Neural progenitor cell (in vitro differentiated cells): ENCODE measurements around the gene ANKRD53. TPM values are rescaled to one million over a fixed set of nuclear protein-coding genes. Genes with fewer than 3 reads are reported as not detected.

ENCODE experiments used
- DNase-seq: peaks from one replicate; pipeline ENCODE4 v3.0.0-alpha.2; 2016; ENCODE audit warnings: low spot score
- H2AFZ ChIP-seq: fragments of 200-600 bp; sonication (generic); replicated peaks from 2 replicates; pipeline ENCODE4 v1.6.1; 2016; ENCODE audit warnings: antibody characterized with exemption
- H3F3A ChIP-seq: fragments of 200-600 bp; sonication (generic); 2 replicates; pipeline ENCODE4 v1.6.1; 2016; ENCODE audit warnings: antibody characterized with exemption, low read depth
- H3K27ac ChIP-seq: fragments of 200-600 bp; sonication (generic); 2 replicates; pipeline ENCODE4 v1.5.1; 2016; ENCODE audit warnings: mild to moderate bottlenecking
- H3K27me3 ChIP-seq: fragments of 200-600 bp; sonication (generic); 2 replicates; pipeline ENCODE4 v1.6.1; 2016; ENCODE audit warnings: mild to moderate bottlenecking, moderate library complexity
- H3K36me3 ChIP-seq: fragments of 200-600 bp; sonication (generic); 2 replicates; pipeline ENCODE4 v1.5.1; 2016
- H3K4me1 ChIP-seq: fragments of 200-600 bp; sonication (generic); 2 replicates; pipeline ENCODE4 v1.6.1; 2016; ENCODE audit warnings: mixed run types
- H3K4me2 ChIP-seq: fragments of 200-600 bp; sonication (generic); 2 replicates; pipeline ENCODE4 v1.6.1; 2016
- H3K4me3 ChIP-seq: fragments of 200-600 bp; sonication (generic); 2 replicates; pipeline ENCODE4 v1.5.1; 2016
- H3K79me2 ChIP-seq: fragments of 200-600 bp; sonication (generic); 2 replicates; pipeline ENCODE4 v1.6.1; 2016; ENCODE audit warnings: low read depth
- H3K9ac ChIP-seq: fragments of 200-600 bp; sonication (generic); 2 replicates; pipeline ENCODE4 v1.6.1; 2016
- H3K9me3 ChIP-seq: fragments of 200-600 bp; sonication (generic); 2 replicates; pipeline ENCODE4 v1.5.1; 2016; ENCODE audit warnings: low read depth
- H4K20me1 ChIP-seq: fragments of 200-600 bp; sonication (generic); 2 replicates; pipeline ENCODE4 v1.6.1; 2016; ENCODE audit warnings: low read depth
- H3K27ac Mint-ChIP-seq: 3 replicates; pipeline ENCODE4 v1.8.0; 2021; ENCODE audit warnings: mixed read lengths
- H3K27me3 Mint-ChIP-seq: 2 replicates; pipeline ENCODE4 v1.8.0; 2022; ENCODE audit warnings: low read depth, mild to moderate bottlenecking, inconsistent platforms, moderate library complexity, mixed read lengths; ENCODE audit not compliant: insufficient read depth
- H3K36me3 Mint-ChIP-seq: 3 replicates; pipeline ENCODE4 v1.8.0; 2021; ENCODE audit warnings: mixed read lengths
- H3K4me1 Mint-ChIP-seq: 3 replicates; pipeline ENCODE4 v1.8.0; 2021; ENCODE audit warnings: mixed read lengths
- H3K4me3 Mint-ChIP-seq: 3 replicates; pipeline ENCODE4 v1.8.0; 2021; ENCODE audit warnings: mild to moderate bottlenecking, moderate library complexity, mixed read lengths
- H3K9me3 Mint-ChIP-seq: 3 replicates; pipeline ENCODE4 v1.8.0; 2020; ENCODE audit warnings: mixed read lengths
- CTCF ChIP-seq: fragments of 200-600 bp; sonication (generic); IDR thresholded peaks from 2 replicates; pipeline ENCODE4 v1.5.1; 2017; ENCODE audit warnings: antibody characterized with exemption, mild to moderate bottlenecking
- EZH2 ChIP-seq: fragments of 200-600 bp; sonication (generic); IDR thresholded peaks from 2 replicates; pipeline ENCODE4 v1.6.1; 2017; ENCODE audit warnings: antibody characterized with exemption, mild to moderate bottlenecking, moderate library complexity
- EZH2phosphoT487 ChIP-seq: fragments of 200-600 bp; sonication (generic); IDR thresholded peaks from 2 replicates; pipeline ENCODE4 v1.6.1; 2017; ENCODE audit warnings: antibody characterized with exemption
- total RNA-seq: library from RNA; depleted of rRNA; stranded (reverse); fragments of >200 nt; gene quantifications from 2 replicates; pipeline ENCODE4 v1.2.3, GENCODE V29; 2015; ENCODE audit warnings: low replicate concordance

Gene ANKRD53
- total RNA-seq, 1 donor from 2014 or later: not detected

DNA sequence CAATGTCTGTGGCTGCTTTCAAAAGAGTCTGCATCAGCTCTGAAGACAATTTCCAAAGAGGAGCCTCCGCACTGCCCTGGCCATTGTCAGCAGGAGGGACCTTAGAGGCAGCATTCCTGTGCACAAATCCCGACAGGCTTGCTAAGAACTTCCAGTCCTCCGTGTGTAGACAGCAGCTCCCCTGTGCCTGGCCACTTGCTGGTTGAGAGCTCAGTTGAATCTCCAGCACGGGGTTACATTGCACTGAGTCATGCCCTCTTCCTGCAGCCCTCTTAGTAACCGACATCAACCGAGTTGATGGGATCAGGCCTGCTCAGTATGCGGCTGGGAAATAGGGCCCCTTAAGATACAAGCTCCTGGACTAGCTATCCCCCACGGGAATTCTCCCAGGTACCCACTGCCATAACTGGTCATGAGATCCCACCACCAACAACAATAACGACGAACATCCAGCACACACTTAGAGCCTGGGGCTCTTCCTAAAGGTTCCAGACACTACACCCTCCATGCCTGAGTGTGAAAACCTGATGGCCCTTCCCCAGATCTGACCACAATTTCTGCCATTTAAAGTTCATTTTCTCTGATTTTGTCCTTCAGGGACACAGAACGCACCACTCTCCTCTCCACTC is 30.8 kb upstream of the ANKRD53 start:
- Histone ChIP-seq H3K27ac (no peak overlapping the region), H3K4me3 (no peak overlapping the region), H4K20me1 (peaks cover 17% of the 10 kb centered on the region), H3K27me3 (peaks cover 94% of the 10 kb centered on the region), H3K4me2 (no peak overlapping the region), H3K9ac (no peak overlapping the region), H3K79me2 (no peaks in the 10 kb centered on the region), H3K9me3 (no peaks in the 10 kb centered on the region), H3K36me3 (no peaks in the 10 kb centered on the region), H3F3A (peaks cover 13% of the 10 kb centered on the region), H2AFZ (no peak overlapping the region), H3K4me1 (peaks cover 17% of the 10 kb centered on the region)
- H3K36me3 Mint-ChIP-seq: no peaks in the 10 kb centered on the region
- peaks cover 30% of the 10 kb centered on the region for H3K4me1 Mint-ChIP-seq
- H3K27ac Mint-ChIP-seq: no peak overlapping the region
- peak overlapping the region; percentile 51 for H3K4me3 Mint-ChIP-seq
- H3K9me3 Mint-ChIP-seq: no peaks in the 10 kb centered on the region
- TF ChIP-seq EZH2phosphoT487: no peak
- peak; percentile 1 for TF ChIP-seq EZH2
- no peak for TF ChIP-seq CTCF
- no peak for DNase-seq
- H3K27me3 Mint-ChIP-seq: peaks cover 25% of the 10 kb centered on the region

GRCh38 chr2:70948337-70949003 is 30.0 kb upstream of the ANKRD53 start:
- H3K27ac Mint-ChIP-seq: peak overlapping the region; percentile 55
- H3K27me3 ChIP-seq: peaks cover 98% of the 10 kb centered on the region
- H3F3A ChIP-seq: peaks cover 7% of the 10 kb centered on the region
- no peak overlapping the region for H3K4me3 ChIP-seq
- peaks cover 9% of the 10 kb centered on the region for H3K4me1 ChIP-seq
- peak overlapping the region; percentile 58 for H3K4me2 ChIP-seq
- peaks cover 23% of the 10 kb centered on the region for H3K27me3 Mint-ChIP-seq
- no peaks in the 10 kb centered on the region for H3K79me2 ChIP-seq
- no peak overlapping the region for H2AFZ ChIP-seq
- DNase-seq: peak; percentile 87
- H3K36me3 Mint-ChIP-seq: no peaks in the 10 kb centered on the region
- TF ChIP-seq EZH2phosphoT487: no peak
- TF ChIP-seq EZH2: peak; percentile 69
- peak; percentile 86 for TF ChIP-seq CTCF
- H4K20me1 ChIP-seq: peaks cover 14% of the 10 kb centered on the region
- no peaks in the 10 kb centered on the region for H3K36me3 ChIP-seq
- H3K4me3 Mint-ChIP-seq: peak overlapping the region; percentile 51
- no peak overlapping the region for H3K27ac ChIP-seq
- H3K9me3 ChIP-seq: no peaks in the 10 kb centered on the region
- H3K9ac ChIP-seq: no peak overlapping the region
- peaks cover 22% of the 10 kb centered on the region for H3K4me1 Mint-ChIP-seq
- no peaks in the 10 kb centered on the region for H3K9me3 Mint-ChIP-seq

DNA sequence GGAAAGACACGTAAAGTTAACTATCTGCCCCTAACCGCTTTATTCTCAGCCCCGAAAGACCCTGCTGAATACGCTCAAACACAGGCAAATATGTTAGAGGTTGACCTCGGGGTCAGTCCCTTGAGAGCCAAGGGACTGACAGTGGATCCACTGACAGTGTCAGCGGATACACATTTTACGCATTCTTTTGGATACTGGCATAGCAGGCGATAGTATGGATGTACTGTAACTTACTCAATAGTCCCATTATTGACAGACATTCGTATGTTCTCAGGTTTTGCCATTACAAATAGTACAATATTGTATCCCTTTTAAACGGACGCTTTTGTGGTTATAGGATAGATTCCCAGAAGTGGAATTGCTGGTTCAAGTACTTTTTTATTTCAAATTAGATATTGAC is 29.3 kb upstream of the ANKRD53 start:
- DNase-seq: no peak
- Histone ChIP-seq H3K9me3 (no peaks in the 10 kb centered on the region), H3K27me3 (peaks cover 100% of the 10 kb centered on the region), H3K36me3 (no peaks in the 10 kb centered on the region), H3K4me2 (no peak overlapping the region), H3K4me3 (no peak overlapping the region), H2AFZ (no peak overlapping the region), H3K27ac (no peak overlapping the region), H3K9ac (no peak overlapping the region), H3K79me2 (no peaks in the 10 kb centered on the region), H3F3A (peaks cover 7% of the 10 kb centered on the region), H3K4me1 (peaks cover 3% of the 10 kb centered on the region), H4K20me1 (peaks cover 12% of the 10 kb centered on the region)
- Mint-ChIP-seq H3K36me3 (no peaks in the 10 kb centered on the region), H3K27ac (no peak overlapping the region), H3K4me1 (peaks cover 15% of the 10 kb centered on the region), H3K9me3 (no peaks in the 10 kb centered on the region), H3K27me3 (peaks cover 23% of the 10 kb centered on the region), H3K4me3 (no peak overlapping the region)
- TF ChIP-seq EZH2phosphoT487: no peak
- no peak for TF ChIP-seq EZH2
- TF ChIP-seq CTCF: no peak
